Mucosa of rectum (tissue), 2 donors: ENCODE data around the gene SLC25A39.

Source experiments
- H3K27ac ChIP-seq, 2 donors: one replicate each; pipeline ENCODE4 v1.7.0; 2013; ENCODE audit warnings: inconsistent platforms in 2 of 2, low read depth in 2 of 2, low read length in 2 of 2
- H3K27me3 ChIP-seq, 2 donors: one replicate each; pipeline ENCODE4 v1.7.0; 2013; ENCODE audit warnings: low read length in 2 of 2; ENCODE audit not compliant: control insufficient read depth in 2 of 2, insufficient read depth in 2 of 2
- H3K36me3 ChIP-seq, 2 donors: one replicate each; pipeline ENCODE4 v1.7.0; 2013; ENCODE audit warnings: low read length in 2 of 2; ENCODE audit not compliant: control insufficient read depth in 2 of 2, insufficient read depth in 2 of 2
- H3K4me1 ChIP-seq, 2 donors: one replicate each; pipeline ENCODE4 v1.7.0; 2013; ENCODE audit warnings: low read length in 2 of 2, mild to moderate bottlenecking in 1 of 2; ENCODE audit not compliant: control insufficient read depth in 2 of 2, insufficient read depth in 2 of 2
- H3K4me3 ChIP-seq, 2 donors: one replicate each; pipeline ENCODE4 v1.7.0; 2013; ENCODE audit warnings: low read length in 2 of 2
- H3K9ac ChIP-seq, 2 donors: one replicate each; pipeline ENCODE4 v1.7.0; 2013; ENCODE audit warnings: low read length in 2 of 2, low read depth in 1 of 2, mild to moderate bottlenecking in 1 of 2
- H3K9me3 ChIP-seq, 2 donors: one replicate each; pipeline ENCODE4 v1.7.0; 2013; ENCODE audit warnings: low read length in 2 of 2; ENCODE audit not compliant: control insufficient read depth in 2 of 2
- donor health status: healthy.
- donor health status: Normal muscosa, but diverticular disease.

SLC25A39 gene

GRCh38 chr17:44314031-44314430, 10.6 kb downstream of the SLC25A39 start:
- Histone ChIP-seq H3K4me1 (no peaks in the 10 kb centered on the region), H3K4me3 (no peak overlapping the region), H3K36me3 (no peaks in the 10 kb centered on the region), H3K27ac (no peak overlapping the region), H3K9ac (no peak overlapping the region), H3K27me3 (peaks cover 21 to 37% of the 10 kb centered on the region in 2 donors), H3K9me3 (no peaks in the 10 kb centered on the region)

- peaks cover 21 to 35% of the 10 kb centered on the region in 2 donors for H3K27me3 ChIP-seq
- H3K27ac ChIP-seq, result no peak overlapping the region
- H3K4me3 ChIP-seq, result no peak overlapping the region
- peaks cover 0 to 3% of the 10 kb centered on the region in 2 donors for H3K4me1 ChIP-seq
- H3K36me3 ChIP-seq, result no peaks in the 10 kb centered on the region
- H3K9me3 ChIP-seq, result no peaks in the 10 kb centered on the region
- no peak overlapping the region for H3K9ac ChIP-seq
Observed at GRCh38 chr17:44312396-44313104, 12.1 kb downstream of the SLC25A39 start.

DNA sequence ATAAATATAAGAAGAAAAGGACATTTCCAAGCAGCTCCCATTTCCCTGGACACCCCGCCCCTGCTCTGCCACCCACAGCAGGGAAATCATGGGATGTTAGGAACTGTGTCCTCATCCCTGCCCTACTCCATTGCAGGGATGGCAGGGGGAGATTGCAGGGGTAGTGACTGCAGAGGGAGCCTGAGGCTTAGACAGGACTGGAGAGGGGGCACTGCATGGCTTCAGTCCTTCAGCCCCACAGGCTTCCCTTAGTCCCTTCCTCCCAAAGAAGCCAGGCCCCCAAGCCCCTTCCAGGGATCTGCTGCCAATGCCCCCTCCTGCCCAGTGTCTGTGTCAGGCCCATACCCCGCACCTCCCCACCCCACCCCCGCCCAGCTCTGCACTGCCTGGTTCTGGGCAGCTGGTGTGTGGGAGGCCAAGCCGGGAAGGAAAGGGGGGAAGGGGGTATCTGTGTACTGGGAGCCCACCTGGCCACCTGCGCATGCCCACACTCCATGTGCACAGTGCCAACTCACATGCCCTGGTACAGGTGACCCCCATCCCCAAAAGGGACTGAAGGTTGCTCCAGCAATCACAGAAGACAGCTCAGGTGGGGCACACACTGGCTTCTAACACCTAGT, 13.0 kb downstream of the SLC25A39 start:
- peaks cover 21 to 35% of the 10 kb centered on the region in 2 donors for H3K27me3 ChIP-seq

DNA sequence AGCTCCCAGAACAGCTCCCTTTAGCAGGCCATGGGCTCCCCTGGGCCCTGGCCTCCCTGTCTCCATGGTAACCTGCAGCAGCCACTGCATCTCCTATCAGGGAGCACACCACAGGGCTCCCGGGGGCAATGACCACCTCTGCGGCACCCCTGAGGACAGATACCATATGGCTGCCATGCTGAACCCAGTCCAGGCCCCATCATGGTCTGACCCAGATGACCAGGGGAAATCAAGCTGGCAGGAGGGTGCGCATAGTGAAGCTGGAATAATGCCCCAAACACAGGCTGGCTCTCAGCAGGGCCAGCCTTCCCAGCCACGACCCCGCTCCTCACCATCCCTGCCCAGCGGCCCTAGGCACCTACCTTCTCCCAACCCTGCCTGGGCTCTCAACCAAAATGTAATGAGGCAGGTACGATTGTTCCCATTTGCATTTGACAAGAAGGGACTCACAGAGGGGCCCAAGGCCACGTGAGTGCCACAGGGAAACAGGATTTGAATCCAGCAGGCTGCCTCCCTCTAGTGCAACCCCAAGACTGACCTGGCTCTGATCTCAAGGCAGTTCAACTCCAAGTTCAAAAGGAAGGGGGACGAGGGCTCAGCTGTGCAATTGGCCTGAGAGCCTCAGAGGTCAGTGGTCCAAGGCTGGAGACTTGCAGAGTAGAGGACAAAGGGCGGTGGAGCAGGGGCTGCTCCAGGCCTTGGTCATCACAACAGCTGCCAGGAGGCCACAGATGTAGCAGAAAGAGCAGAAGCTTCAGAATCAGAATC, 13.8 kb downstream of the SLC25A39 start:
- H3K4me3 ChIP-seq, result no peak overlapping the region
- no peak overlapping the region for H3K27ac ChIP-seq
- no peaks in the 10 kb centered on the region for H3K36me3 ChIP-seq
- peaks cover 13 to 26% of the 10 kb centered on the region in 2 donors for H3K27me3 ChIP-seq
- H3K9me3 ChIP-seq, result no peaks in the 10 kb centered on the region
- H3K9ac ChIP-seq, result no peak overlapping the region
- H3K4me1 ChIP-seq, result peaks cover 0 to 4% of the 10 kb centered on the region in 2 donors

More for the DNA sequence above, 13.0 kb downstream of the SLC25A39 start:
- Histone ChIP-seq H3K4me3 (no peak overlapping the region), H3K9me3 (no peaks in the 10 kb centered on the region), H3K27ac (no peak overlapping the region), H3K36me3 (no peaks in the 10 kb centered on the region), H3K4me1 (peaks cover 0 to 4% of the 10 kb centered on the region in 2 donors), H3K9ac (no peak overlapping the region)

GRCh38 chr17:44310188-44310587, 14.4 kb downstream of the SLC25A39 start:
- Histone ChIP-seq H3K9ac (no peak overlapping the region), H3K27me3 (peaks cover 12 to 25% of the 10 kb centered on the region in 2 donors), H3K9me3 (no peaks in the 10 kb centered on the region), H3K4me3 (no peak overlapping the region), H3K36me3 (no peaks in the 10 kb centered on the region), H3K4me1 (peaks cover 0 to 4% of the 10 kb centered on the region in 2 donors), H3K27ac (no peak overlapping the region)

GRCh38 chr17:44309472-44309871, 15.2 kb downstream of the SLC25A39 start:
- Histone ChIP-seq H3K9me3 (no peaks in the 10 kb centered on the region), H3K4me3 (no peak overlapping the region), H3K36me3 (no peaks in the 10 kb centered on the region), H3K4me1 (peaks cover 0 to 4% of the 10 kb centered on the region in 2 donors), H3K27me3 (peaks cover 10 to 20% of the 10 kb centered on the region in 2 donors), H3K27ac (no peak overlapping the region), H3K9ac (no peak overlapping the region)

- H3K4me3 ChIP-seq, result no peak overlapping the region
- H3K27ac ChIP-seq, result no peak overlapping the region
- peaks cover 6 to 14% of the 10 kb centered on the region in 2 donors for H3K27me3 ChIP-seq
Observed at GRCh38 chr17:44308865-44309264, 15.8 kb downstream of the SLC25A39 start.

GRCh38 chr17:44308320-44308818, 16.3 kb downstream of the SLC25A39 start, which contains the start of gene RUNDC3A:
TSS of gene RUNDC3A (plus strand) at chr17:44308601. CDS start at chr17:44308833, 232 bp downstream.
- no peaks in the 10 kb centered on the region for H3K9me3 ChIP-seq
- H3K4me1 ChIP-seq, result peaks cover 0 to 4% of the 10 kb centered on the region in 2 donors
- no peak within 1 kb of the TSS for H3K9ac ChIP-seq
- H3K4me3 ChIP-seq, result peak within 1 kb of the TSS; percentile 50 to 52
- no peaks in the 10 kb centered on the region for H3K36me3 ChIP-seq
- H3K27me3 ChIP-seq, result peaks cover 4 to 13% of the 10 kb centered on the region in 2 donors
- no peak within 1 kb of the TSS for H3K27ac ChIP-seq

More at GRCh38 chr17:44308865-44309264, 15.8 kb downstream of the SLC25A39 start:
- peaks cover 0 to 4% of the 10 kb centered on the region in 2 donors for H3K4me1 ChIP-seq
- H3K9me3 ChIP-seq, result no peaks in the 10 kb centered on the region
- H3K36me3 ChIP-seq, result no peaks in the 10 kb centered on the region
- no peak overlapping the region for H3K9ac ChIP-seq

GRCh38 chr17:44307387-44308186, 17.0 kb downstream of the SLC25A39 start:
- Histone ChIP-seq H3K36me3 (no peaks in the 10 kb centered on the region), H3K4me3 (no peak overlapping the region), H3K27me3 (peaks cover 2 to 13% of the 10 kb centered on the region in 2 donors), H3K4me1 (peaks cover 0 to 4% of the 10 kb centered on the region in 2 donors), H3K9ac (no peak overlapping the region), H3K9me3 (no peaks in the 10 kb centered on the region), H3K27ac (no peak overlapping the region)
